HuH-7 (cell line): ENCODE data around the gene CLDN8.

ENCODE experiments used
- DNase-seq: peaks from one replicate; pipeline ENCODE4 v3.0.0; 2011; ENCODE audit warnings: low spot score

The CLDN8 gene

DNA sequence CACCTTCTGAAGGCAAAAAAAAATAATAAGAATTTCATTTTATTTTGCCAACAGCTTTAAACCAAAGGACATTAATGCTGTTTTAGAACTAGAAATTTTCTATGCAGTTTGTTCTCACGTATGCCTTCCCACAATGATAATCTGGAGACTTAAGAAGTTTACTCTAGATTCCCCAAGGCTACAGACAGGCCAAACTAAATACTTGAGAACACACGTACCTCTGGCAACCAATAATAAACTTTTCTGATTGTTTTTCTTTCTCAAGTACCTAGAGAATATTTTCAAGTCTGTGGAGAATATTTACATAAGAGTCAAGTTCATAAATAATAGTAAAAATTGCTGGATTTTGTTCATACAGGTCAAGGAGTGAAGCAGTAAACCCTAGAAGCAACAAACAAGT, 15.9 kb downstream of the CLDN8 start:
- no peak for DNase-seq

DNA sequence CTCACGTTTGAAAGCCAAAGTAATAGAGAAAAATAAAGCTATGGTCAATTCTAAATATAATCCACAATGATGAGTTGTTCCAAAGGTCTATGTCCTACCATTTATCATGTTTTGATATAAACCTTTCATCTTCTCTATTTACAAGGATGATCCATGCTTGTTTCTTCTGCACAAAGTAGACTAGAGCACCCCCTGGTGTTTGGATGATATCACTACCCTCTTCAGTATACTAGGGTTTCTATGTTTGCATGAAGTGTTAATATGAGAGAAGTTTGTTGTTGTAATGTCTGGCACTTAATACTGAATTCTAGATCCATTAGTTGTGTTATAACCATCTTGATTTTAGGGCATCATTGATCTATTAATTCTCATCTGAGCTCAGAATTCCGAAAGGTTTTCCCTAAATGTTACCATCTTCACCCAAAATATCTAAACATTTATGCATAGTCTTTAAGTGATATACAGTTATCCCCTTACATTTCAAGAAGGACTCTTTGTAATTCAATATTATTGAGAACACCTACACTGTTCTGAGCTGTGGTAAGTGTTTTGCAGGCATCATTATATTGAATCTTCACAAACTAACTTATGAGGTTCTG, 21.1 kb downstream of the CLDN8 start:
- peak; percentile 7 for DNase-seq

DNA sequence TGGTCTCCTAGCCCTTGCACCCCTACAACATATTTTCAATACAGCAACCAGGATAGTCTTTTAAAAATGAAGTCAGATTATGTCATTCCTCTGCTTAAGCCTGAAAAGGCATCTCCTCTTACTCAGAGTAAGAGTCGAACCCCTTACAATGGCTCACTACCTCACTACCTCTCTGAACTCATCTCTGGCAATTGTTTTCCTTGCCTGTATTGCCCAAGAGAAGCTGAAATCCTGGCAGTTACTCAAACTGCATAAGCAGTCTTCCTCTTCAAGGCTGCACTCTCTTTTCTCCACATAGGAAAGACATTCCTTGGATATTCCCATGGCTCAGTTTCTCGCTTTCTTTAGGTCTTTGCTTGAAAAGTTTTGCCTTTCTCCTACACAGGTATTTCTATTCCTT, 22.7 kb downstream of the CLDN8 start:
- no peak for DNase-seq

DNA sequence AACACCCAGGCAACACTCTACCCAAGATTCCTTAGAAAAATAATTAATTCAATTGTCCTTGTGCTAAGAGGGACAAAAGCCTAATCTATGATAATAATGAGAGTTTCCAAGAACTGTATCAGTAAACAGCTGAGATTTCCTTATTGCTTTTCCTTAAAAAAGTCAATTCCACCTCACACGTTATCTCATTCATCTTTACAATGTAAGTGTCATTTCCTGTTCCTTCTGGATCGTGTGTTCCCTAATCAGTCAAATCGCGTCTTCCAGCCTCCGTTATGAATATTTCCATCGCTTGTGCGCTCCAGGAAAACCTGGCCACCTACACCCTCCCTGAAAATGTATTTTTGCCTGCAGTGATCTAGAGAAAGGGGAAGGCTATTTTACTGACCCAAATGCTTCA, 25.3 kb downstream of the CLDN8 start:
- DNase-seq: no peak

DNA sequence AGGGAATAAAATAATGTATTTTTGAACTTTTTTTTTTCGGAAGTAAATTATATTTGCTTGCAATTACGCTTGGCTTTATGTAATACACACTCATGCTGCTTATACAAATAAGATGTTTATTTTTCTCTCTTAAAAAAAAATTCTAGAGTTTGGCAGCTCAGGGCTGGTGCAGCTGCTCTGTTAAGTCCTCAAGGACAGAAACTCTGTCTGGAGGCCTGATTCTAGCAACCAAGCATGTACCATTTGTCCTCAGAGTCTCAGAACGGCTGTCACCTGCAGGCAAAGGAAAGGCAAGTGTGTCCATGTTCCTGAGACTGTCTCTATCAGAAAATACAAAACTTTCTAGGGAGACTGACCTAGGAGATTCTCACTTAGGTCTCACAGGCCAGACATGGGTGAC, 26.1 kb downstream of the CLDN8 start:
- no peak for DNase-seq

DNA sequence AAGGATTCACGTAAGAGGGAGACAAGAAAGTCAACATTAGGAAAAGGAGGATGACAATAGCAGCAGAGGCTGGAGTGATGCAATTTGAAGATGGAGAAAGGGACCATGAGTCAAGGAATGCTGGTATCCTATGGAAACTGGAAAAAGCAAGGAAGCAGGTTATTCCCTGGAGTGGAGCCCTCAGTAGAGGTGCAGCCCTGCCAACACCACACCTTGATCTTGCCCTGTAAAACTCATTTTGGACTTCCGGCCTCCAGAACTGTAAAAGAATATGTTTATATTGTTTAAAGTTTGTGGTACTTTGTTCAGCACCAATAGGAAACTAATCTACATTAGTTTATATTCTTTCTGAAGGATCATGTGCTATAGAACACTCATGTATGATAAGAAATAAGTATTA, 29.7 kb downstream of the CLDN8 start:
- no peak for DNase-seq

DNA sequence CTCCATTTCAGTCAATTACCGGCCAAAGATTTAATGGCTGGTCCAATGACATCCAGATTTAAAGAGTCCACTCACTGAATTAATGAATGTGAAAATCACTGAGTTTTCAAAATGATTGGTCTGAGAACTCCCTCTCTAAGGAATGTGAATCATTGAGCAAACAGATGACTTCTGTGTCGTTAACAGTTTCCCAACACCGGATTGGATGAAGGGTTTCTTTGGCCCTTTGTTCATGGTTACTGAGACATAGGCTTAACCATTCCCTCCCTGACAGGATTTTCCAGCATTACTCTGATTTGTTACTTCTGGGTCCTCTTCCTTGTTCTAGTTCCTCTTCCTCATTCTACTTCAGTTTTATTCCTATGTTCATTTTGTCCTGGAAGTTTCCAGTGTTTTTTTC, 47.8 kb downstream of the CLDN8 start:
- DNase-seq: no peak

DNA sequence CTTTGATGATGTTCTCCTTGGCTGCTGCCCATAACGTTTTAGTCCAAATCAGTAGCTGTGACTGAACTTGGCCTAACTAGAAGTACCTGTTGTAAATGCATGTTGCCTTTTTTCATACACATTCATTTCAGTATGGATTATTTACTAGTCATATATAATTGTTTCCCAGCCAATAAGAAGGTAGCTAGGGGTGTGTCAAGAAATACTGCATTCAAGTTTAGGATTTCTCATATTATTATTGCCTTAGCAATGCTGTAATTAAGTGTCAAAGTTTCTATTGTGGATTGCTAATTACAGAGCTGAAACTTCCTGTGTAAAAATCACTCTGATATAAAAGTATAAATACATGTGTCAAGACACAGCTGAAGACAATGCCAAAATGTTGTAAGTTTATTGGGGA, 49.2 kb downstream of the CLDN8 start, which contains the start of gene CLDN17:
CLDN17 (minus strand) TSS at position 101 of the 400 bp plus-strand sequence. CDS start 188 bp downstream, outside the sequence.
- no peak for DNase-seq

DNA sequence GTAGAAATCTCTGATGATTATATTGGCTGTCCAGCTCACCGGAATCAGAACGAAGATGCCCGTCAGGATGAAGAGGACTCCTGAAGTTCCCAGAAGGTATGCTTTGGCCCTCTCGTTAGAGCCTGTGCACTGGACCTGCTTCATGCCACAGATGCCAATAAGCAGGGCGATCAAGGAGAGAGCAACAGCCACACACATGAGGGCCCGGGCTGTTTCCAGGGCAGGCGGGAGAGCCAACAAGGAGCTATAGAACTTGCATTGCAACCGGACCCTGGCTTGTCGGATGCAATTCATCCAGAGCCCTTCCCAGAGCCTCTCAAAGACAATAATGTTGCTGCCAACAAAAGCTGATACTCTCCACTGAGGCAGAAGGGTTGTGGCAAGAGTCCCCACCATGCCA, 49.7 kb downstream of the CLDN8 start:
- no peak for DNase-seq

DNA sequence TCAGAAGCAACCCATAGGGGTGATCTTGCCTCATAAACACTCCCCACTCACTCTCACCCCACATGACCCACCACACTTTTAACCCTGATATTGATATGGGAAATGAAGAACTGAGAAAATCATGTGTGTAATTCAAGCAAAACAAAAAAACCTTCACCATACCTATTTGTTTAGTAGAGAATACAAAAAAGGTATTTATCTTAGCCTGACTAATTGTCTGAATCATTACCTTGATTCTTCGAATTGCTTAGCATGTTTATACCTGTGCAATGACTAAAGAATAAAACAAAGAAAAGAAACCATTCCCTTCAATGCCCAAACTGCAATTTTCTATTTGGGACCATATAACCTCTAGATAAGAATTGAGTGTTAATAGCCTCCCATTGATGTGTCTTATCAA, 51.1 kb downstream of the CLDN8 start:
- DNase-seq: no peak
